NB4 (cell line): ENCODE data around the gene CREB5.
A peak's percentile ranks its signal among the peaks of the same experiment; 100 is the strongest.

Source experiments
- DNase-seq: peaks from one replicate; pipeline ENCODE4 v3.0.0; 2010; ENCODE audit warnings: low read depth
- H3K4me3 ChIP-seq: one replicate; pipeline ENCODE4 v1.5.1; 2011; ENCODE audit warnings: mild to moderate bottlenecking, low read depth, low read length, moderate library complexity
- CTCF ChIP-seq: IDR thresholded peaks from one replicate; pipeline ENCODE4 v1.5.1; 2012; ENCODE audit warnings: low read depth, low read length
- MAX ChIP-seq: IDR thresholded peaks from 2 replicates; pipeline ENCODE4 v1.6.1; 2011; ENCODE audit warnings: low read depth, low read length
- MYC ChIP-seq: IDR thresholded peaks from 2 replicates; pipeline ENCODE4 v1.6.1; 2011; ENCODE audit warnings: low read depth, low read length
- POLR2A ChIP-seq: IDR thresholded peaks from 2 replicates; pipeline ENCODE4 v1.6.1; 2011; ENCODE audit warnings: mild to moderate bottlenecking; ENCODE audit not compliant: insufficient read length; ENCODE audit errors: extremely low read depth

The CREB5 gene

GRCh38 chr7:28798274-28798673 is 386.0 kb downstream of the CREB5 start:
- no peak overlapping the region for H3K4me3 ChIP-seq
- TF ChIP-seq POLR2A: no peak
- TF ChIP-seq MAX: no peak
- TF ChIP-seq CTCF: no peak
- TF ChIP-seq MYC: no peak
- DNase-seq: no peak

- DNase-seq: no peak
- TF ChIP-seq MYC: no peak
- TF ChIP-seq POLR2A: no peak
- TF ChIP-seq CTCF: no peak
- no peak for TF ChIP-seq MAX
- H3K4me3 ChIP-seq: no peak overlapping the region
These were observed 387.3 kb downstream of the CREB5 start for GRCh38 chr7:28799619-28800018.

GRCh38 chr7:28800150-28800549 is 387.8 kb downstream of the CREB5 start:
- no peak overlapping the region for H3K4me3 ChIP-seq
- peak; percentile 18 for DNase-seq
- TF ChIP-seq CTCF: no peak

GRCh38 chr7:28802450-28802849 is 390.1 kb downstream of the CREB5 start:
- H3K4me3 ChIP-seq: no peak overlapping the region
- no peak for TF ChIP-seq MAX
- DNase-seq: no peak

GRCh38 chr7:28804157-28804556 is 391.8 kb downstream of the CREB5 start:
- TF ChIP-seq MYC (no peak), CTCF (no peak), MAX (no peak), POLR2A (no peak)
- no peak overlapping the region for H3K4me3 ChIP-seq
- no peak for DNase-seq

GRCh38 chr7:28804990-28805389 is 392.7 kb downstream of the CREB5 start:
- DNase-seq: peak; percentile 11
- TF ChIP-seq POLR2A: no peak
- no peak for TF ChIP-seq MYC
- no peak for TF ChIP-seq MAX
- TF ChIP-seq CTCF: no peak
- no peak overlapping the region for H3K4me3 ChIP-seq

- DNase-seq: no peak
- no peak overlapping the region for H3K4me3 ChIP-seq
- TF ChIP-seq MAX (no peak), POLR2A (no peak), CTCF (no peak), MYC (no peak)
These were observed 394.5 kb downstream of the CREB5 start for GRCh38 chr7:28806841-28807240.
